ENCODE results near the gene VASN.

GRCh38 chr16:4352843-4353242 is 18.8 kb upstream of the VASN start:
- TF ChIP-seq CTCF (IDR thresholded peaks at IDR 0.05) (no peak), POLR2A (IDR thresholded peaks at IDR 0.05) (no peak)
